BJ (cell line): ENCODE results near the gene TMC5. TPM values are rescaled to one million over a fixed set of nuclear protein-coding genes. Genes with fewer than 3 reads are reported as not detected.
"Not testable (repeated sequence)": the region's sequence is repeated elsewhere in the genome, so short reads cannot be mapped to it uniquely, and the experiment has no call there.

ENCODE experiments used
- CTCF ChIA-PET: fragments of 350-600 bp; formaldehyde crosslinking; extraction: SDS; loops from one replicate; lab custom pipeline; 2021; ENCODE audit warnings: antibody characterized with exemption, inconsistent platforms; lab: Yijun Ruan, JAX
- POLR2A ChIA-PET: fragments of 300-600 bp; sonication (Branson Sonifier 250); formaldehyde crosslinking; extraction: SDS; loops from one replicate; lab custom pipeline; 2021; ENCODE audit warnings: antibody characterized with exemption; lab: Charles Lee
- DNase-seq: peaks from one replicate; pipeline ENCODE4 v3.0.0-alpha.2; 2011; ENCODE audit warnings: low read depth
- H3K27me3 ChIP-seq: 2 replicates; pipeline ENCODE4 v1.6.0; 2011; ENCODE audit warnings: low read length; ENCODE audit not compliant: control insufficient read depth, insufficient read depth
- H3K36me3 ChIP-seq: 2 replicates; pipeline ENCODE4 v1.5.1; 2011; ENCODE audit warnings: low read length; ENCODE audit not compliant: control insufficient read depth, insufficient read depth
- H3K4me3 ChIP-seq: 2 replicates; pipeline ENCODE4 v1.5.1; 2011; ENCODE audit warnings: low read depth, mild to moderate bottlenecking, control low read depth, low read length
- polyA plus RNA-seq: library from polyadenylated mRNA; depleted of rRNA; stranded (reverse); fragments of >200 nt; gene quantifications from 2 replicates; pipeline ENCODE4 v1.2.3, GENCODE V29; 2011; rRNA removed
- TF ChIP-seq, protein P1 (sequence below): IDR thresholded peaks from 2 replicates; pipeline ENCODE4 v1.5.1; 2011; ENCODE audit warnings: low read depth, mild to moderate bottlenecking, control low read depth, inconsistent platforms, low read length, moderate library complexity; ENCODE audit not compliant: insufficient read depth

The TMC5 gene
- polyA plus RNA-seq, 1 experiment, result not detected

DNA sequence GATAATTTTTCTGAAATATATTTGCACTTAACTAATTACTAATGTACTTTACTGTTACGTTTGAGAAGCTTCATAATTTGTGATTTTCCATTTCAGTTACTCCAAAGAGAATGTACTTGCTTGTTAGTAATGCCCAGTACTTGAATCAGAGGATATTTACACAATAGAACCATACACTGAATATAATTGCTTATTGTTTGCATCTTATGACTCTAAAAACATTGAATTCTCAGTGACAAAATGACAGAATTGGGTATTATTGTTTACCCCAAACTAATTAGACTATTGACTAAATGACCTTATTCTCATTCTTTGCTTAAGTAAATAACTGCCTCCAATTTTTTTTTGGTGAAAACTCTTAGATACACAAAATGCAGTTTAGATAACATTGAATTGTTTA is 114.9 kb downstream of the TMC5 start:
- POLR2A ChIA-PET, result no interaction called here
- DNase-seq, result no peak
- TF ChIP-seq, protein P1, sequence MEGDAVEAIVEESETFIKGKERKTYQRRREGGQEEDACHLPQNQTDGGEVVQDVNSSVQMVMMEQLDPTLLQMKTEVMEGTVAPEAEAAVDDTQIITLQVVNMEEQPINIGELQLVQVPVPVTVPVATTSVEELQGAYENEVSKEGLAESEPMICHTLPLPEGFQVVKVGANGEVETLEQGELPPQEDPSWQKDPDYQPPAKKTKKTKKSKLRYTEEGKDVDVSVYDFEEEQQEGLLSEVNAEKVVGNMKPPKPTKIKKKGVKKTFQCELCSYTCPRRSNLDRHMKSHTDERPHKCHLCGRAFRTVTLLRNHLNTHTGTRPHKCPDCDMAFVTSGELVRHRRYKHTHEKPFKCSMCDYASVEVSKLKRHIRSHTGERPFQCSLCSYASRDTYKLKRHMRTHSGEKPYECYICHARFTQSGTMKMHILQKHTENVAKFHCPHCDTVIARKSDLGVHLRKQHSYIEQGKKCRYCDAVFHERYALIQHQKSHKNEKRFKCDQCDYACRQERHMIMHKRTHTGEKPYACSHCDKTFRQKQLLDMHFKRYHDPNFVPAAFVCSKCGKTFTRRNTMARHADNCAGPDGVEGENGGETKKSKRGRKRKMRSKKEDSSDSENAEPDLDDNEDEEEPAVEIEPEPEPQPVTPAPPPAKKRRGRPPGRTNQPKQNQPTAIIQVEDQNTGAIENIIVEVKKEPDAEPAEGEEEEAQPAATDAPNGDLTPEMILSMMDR, result no peak
- H3K27me3 ChIP-seq, result no peaks in the 10 kb centered on the region
- CTCF ChIA-PET, result no interaction called here
- no peak overlapping the region for H3K4me3 ChIP-seq
- H3K36me3 ChIP-seq, result peaks cover 5% of the 10 kb centered on the region

DNA sequence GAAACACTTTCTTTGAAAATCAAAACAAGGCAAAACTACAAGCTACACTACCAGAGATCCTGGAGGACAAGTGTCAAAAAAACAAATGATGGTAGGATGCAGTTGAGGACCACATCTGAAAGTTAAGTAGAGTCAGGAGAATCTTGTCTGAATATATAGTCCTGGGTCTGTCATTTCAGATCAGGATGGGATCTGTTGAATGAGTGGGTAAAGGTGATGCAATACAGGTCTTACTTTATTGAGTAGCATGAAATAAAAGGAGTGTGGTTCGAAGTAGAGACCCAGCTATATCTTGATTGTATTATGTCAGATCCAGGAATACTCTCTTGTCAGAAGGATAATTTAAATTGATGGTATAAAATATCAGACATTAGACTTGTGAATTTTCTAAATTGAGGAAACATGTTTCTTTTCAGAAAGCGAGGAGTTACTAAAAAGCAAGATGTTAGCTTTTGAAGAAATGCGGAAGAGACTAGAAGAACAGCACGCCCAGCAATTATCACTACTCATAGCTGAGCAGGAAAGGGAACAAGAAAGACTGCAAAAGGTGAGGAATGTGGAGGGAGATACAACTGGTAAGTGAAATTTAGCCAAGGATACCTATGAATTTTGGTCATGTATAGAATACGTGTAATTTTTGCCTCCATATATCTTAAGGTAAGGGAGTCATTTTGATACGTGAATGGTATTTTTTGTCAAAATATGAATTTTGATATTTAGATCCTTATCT is 122.7 kb downstream of the TMC5 start:
- POLR2A ChIA-PET, result no interaction called here

DNA sequence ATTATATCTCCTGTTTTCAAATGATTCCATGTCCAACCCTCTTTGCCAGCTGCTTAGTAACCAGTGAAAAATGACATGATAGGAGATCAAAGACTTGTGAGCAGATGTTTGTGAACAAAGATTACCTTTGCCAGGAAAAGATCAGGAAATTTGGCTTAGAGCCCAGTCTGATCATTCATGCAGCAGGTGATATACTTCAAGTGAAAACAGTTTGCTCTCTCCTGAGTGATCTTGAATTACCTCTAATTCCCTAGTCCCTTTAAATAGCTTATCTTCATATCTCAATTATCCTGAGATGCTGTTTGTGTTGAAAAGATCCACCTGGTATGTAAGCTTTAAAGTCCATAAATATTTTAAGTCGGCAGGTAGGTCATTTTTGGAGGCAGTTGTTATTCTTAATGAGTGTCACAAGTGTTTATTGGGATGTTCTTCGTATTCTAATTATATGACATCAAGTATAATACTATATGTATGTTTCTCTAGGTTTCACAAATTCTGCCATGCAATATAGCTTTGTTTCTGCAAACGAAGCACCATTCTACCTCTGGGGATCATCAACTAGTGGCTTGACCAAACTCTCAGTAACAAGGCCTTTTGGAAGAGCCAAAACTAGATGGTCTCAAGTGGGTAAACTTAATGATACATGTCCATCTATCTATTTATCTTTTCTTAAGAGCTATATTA is 124.6 kb downstream of the TMC5 start:
- Histone ChIP-seq H3K27me3 (no peaks in the 10 kb centered on the region), H3K4me3 (no peak overlapping the region), H3K36me3 (no peaks in the 10 kb centered on the region; the same call in 1 of the 2 replicates)
- DNase-seq, result no peak
- POLR2A ChIA-PET, result no interaction called here
- TF ChIP-seq, protein P1, result no peak
- CTCF ChIA-PET, result interaction anchor here (1.2 to 1.3 kb wide), 2 partner anchors 13 to 15 kb away, joined by 4 to 5 read pairs; partner anchors contain the start of gene VPS35L

More for the DNA sequence above, 122.7 kb downstream of the TMC5 start:
- Histone ChIP-seq H3K36me3 (no peaks in the 10 kb centered on the region; the same call in 1 of the 2 replicates), H3K4me3 (no peak overlapping the region), H3K27me3 (no peaks in the 10 kb centered on the region)
- DNase-seq, result no peak
- CTCF ChIA-PET, result interaction anchor here (1.4 to 3.7 kb wide), 2 partner anchors 15 to 16 kb away, joined by 4 to 14 read pairs; partner anchors contain the start of gene VPS35L
- TF ChIP-seq, protein P1, result no peak

DNA sequence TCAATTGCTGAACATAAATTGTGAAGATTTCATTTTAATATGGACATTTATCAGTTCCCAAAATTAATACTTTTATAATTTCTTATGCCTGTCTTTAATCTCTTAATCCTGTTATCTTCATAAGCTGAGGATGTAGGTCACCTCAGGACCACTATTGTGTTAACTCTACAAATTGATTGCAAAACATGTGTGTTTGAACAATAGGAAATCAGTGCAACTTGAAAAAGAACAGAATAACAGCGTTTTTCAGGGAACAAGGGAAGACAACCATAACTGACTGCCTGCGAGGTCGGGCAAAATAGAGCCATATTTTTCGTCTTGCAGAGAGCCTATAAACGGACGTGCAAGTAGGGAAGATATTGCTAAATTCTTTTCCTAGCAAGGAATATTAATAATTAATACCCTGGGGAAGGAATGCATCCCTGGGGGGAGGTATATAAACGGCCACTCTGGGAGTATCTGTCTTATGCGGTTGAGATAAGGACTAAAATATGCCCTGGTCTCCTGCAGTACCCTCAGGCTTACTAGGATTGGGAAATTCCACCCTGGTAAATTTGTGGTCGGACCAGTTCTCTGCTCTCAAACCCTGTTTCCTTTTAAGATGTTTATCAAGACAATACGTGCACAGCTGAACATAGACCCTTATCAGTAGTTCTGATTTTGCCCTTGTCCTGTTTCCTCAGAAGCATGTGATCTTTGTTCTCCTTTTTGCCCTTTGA is 125.8 kb downstream of the TMC5 start:
- DNase-seq, H3K27me3 ChIP-seq, H3K36me3 ChIP-seq, POLR2A ChIA-PET, H3K4me3 ChIP-seq: not testable (repeated sequence)
- CTCF ChIA-PET, result interaction anchor here (1.2 to 1.3 kb wide), 2 partner anchors 12 to 14 kb away, joined by 4 to 5 read pairs; partner anchors contain the start of gene VPS35L

DNA sequence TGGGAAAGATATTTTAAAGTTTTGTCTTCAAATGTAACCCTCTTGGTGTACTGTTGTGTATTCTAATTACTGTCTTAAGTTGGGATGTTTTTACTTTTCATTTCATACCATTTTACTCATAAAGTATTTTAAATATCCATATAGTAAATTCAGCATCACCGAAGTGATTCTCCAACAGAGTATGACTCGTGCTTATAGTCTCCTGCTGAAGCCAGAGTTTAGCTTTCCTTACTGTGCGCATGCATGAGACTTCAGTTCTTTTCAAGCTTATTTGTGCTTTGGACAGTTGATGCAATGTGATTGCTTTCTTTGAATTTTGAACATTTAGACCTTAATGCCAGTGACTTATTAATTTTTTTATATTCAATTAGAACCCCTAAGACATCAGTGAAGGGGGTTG is 130.5 kb downstream of the TMC5 start:
- H3K4me3 ChIP-seq, result no peak overlapping the region
- TF ChIP-seq, protein P1, result no peak
- CTCF ChIA-PET, result interaction anchor here (1.0 kb wide), 1 partner anchor 11 kb away, joined by 3 read pairs; no protein-coding TSS in a partner anchor
- no peak for DNase-seq
- H3K36me3 ChIP-seq, result no peaks in the 10 kb centered on the region; the same call in 1 of the 2 replicates
- H3K27me3 ChIP-seq, result no peaks in the 10 kb centered on the region
- POLR2A ChIA-PET, result no interaction called here

Other genes starting within 250 kb of the TMC5 start
- 0.09 TPM in 1 of 2 replicates, not detected in the other for gene SYT17, start 249.6 kb upstream of the TMC5 start, polyA plus RNA-seq
- gene CLEC19A, start 132.2 kb upstream of the TMC5 start, polyA plus RNA-seq, result not detected in 2 replicates
- gene GDE1, start 104.2 kb downstream of the TMC5 start, polyA plus RNA-seq, result 39.7 and 52.0 TPM in 2 replicates
- gene CCP110, start 106.1 kb downstream of the TMC5 start, polyA plus RNA-seq, result 2.6 and 5.6 TPM in 2 replicates
- gene VPS35L, start 137.8 kb downstream of the TMC5 start, polyA plus RNA-seq, result 40.1 and 83.2 TPM in 2 replicates